C1 segment of cervical spinal cord (tissue), 14 donors: ENCODE results near the gene ZNF445.
"Not testable (repeated sequence)": the region's sequence is repeated elsewhere in the genome, so short reads cannot be mapped to it uniquely, and the experiment has no call there.

Experiments
- DNase-seq, 14 donors: peaks; one replicate each; lab custom pipeline; 2025; lab: John Stamatoyannopoulos, UW

The ZNF445 gene

GRCh38 chr3:44477312-44478030, at the start of gene ZNF445:
Gene ZNF445 (minus strand): TSS chr3:44477670. CDS start chr3:44455549, 22,121 bp downstream.
- peak; percentile 10 to 86 (median 68) for DNase-seq

GRCh38 chr3:44525060-44525459, 47.6 kb upstream of the ZNF445 start:
- DNase-seq = no peak

GRCh38 chr3:44522494-44522933, 45.0 kb upstream of the ZNF445 start:
- no peak for DNase-seq

- DNase-seq = no peak
Observed at GRCh38 chr3:44521721-44522120, 44.3 kb upstream of the ZNF445 start.

- no peak for DNase-seq
Observed at GRCh38 chr3:44518782-44519156, 41.3 kb upstream of the ZNF445 start.

- no peak for DNase-seq
Observed at GRCh38 chr3:44516230-44516629, 38.8 kb upstream of the ZNF445 start.

GRCh38 chr3:44513513-44513912, 36.0 kb upstream of the ZNF445 start:
- no peak for DNase-seq

GRCh38 chr3:44511238-44511566, 33.7 kb upstream of the ZNF445 start:
- DNase-seq = peak in 1 of 14 donors; percentile 33

GRCh38 chr3:44510000-44510368, 32.5 kb upstream of the ZNF445 start:
- peak in 1 of 14 donors; percentile 26 for DNase-seq

GRCh38 chr3:44509393-44509921, 32.0 kb upstream of the ZNF445 start:
- no peak for DNase-seq

- DNase-seq = no peak
Observed at GRCh38 chr3:44506961-44507360, 29.5 kb upstream of the ZNF445 start.

GRCh38 chr3:44506556-44506955, 29.1 kb upstream of the ZNF445 start:
- no peak for DNase-seq

GRCh38 chr3:44504566-44504965, 27.1 kb upstream of the ZNF445 start:
- no peak for DNase-seq

- DNase-seq = not testable (repeated sequence)
Observed at GRCh38 chr3:44503178-44503577, 25.7 kb upstream of the ZNF445 start.

- DNase-seq = no peak
Observed at GRCh38 chr3:44501971-44502370, 24.5 kb upstream of the ZNF445 start.

- DNase-seq = not testable (repeated sequence)
Observed at GRCh38 chr3:44499899-44500168, 22.4 kb upstream of the ZNF445 start.

GRCh38 chr3:44499149-44499898, 21.9 kb upstream of the ZNF445 start:
- no peak for DNase-seq

- DNase-seq = no peak
Observed at GRCh38 chr3:44495636-44496415, 18.4 kb upstream of the ZNF445 start.

GRCh38 chr3:44492496-44492895, 15.0 kb upstream of the ZNF445 start:
- no peak for DNase-seq

- no peak for DNase-seq
Observed at GRCh38 chr3:44482721-44483120, 5.3 kb upstream of the ZNF445 start.

- DNase-seq = no peak
Observed at GRCh38 chr3:44478606-44479094, 1.2 kb upstream of the ZNF445 start.

- peak in 1 of 14 donors; percentile 65 for DNase-seq
Observed at GRCh38 chr3:44478055-44478468, 592 bp upstream of the ZNF445 start.
